Panc1 (cell line): ENCODE measurements around the gene DOCK3.

ENCODE experiments used
- POLR2AphosphoS5 ChIP-seq: IDR thresholded peaks from 2 replicates; pipeline ENCODE4 v1.6.1; 2012; ENCODE audit warnings: mild to moderate bottlenecking, low read depth, low read length, moderate library complexity
- REST ChIP-seq, 2 experiments: IDR thresholded peaks; 2 replicates each; pipeline ENCODE4 v1.6.1; 2011 to 2012; ENCODE audit warnings: low read depth in 2 of 2, control low read depth in 1 of 2, low read length in 1 of 2, mild to moderate bottlenecking in 1 of 2, moderate library complexity in 1 of 2; ENCODE audit not compliant: insufficient read depth in 1 of 2
- SIN3A ChIP-seq: IDR thresholded peaks from 2 replicates; pipeline ENCODE4 v1.6.1; 2012; ENCODE audit warnings: low read depth, mild to moderate bottlenecking, low read length, moderate library complexity, borderline replicate concordance; ENCODE audit not compliant: insufficient read depth
- TCF7L2 ChIP-seq: IDR thresholded peaks from 2 replicates; pipeline ENCODE4 v1.6.1; 2011; ENCODE audit warnings: mild to moderate bottlenecking, low read depth, low read length, inconsistent platforms
- TF ChIP-seq, protein P1 (sequence below): fragments of 450-650 bp; IDR thresholded peaks from 2 replicates; pipeline ENCODE4 v1.5.1; 2017; ENCODE audit warnings: mild to moderate bottlenecking

- TF ChIP-seq, protein P1, sequence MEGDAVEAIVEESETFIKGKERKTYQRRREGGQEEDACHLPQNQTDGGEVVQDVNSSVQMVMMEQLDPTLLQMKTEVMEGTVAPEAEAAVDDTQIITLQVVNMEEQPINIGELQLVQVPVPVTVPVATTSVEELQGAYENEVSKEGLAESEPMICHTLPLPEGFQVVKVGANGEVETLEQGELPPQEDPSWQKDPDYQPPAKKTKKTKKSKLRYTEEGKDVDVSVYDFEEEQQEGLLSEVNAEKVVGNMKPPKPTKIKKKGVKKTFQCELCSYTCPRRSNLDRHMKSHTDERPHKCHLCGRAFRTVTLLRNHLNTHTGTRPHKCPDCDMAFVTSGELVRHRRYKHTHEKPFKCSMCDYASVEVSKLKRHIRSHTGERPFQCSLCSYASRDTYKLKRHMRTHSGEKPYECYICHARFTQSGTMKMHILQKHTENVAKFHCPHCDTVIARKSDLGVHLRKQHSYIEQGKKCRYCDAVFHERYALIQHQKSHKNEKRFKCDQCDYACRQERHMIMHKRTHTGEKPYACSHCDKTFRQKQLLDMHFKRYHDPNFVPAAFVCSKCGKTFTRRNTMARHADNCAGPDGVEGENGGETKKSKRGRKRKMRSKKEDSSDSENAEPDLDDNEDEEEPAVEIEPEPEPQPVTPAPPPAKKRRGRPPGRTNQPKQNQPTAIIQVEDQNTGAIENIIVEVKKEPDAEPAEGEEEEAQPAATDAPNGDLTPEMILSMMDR: no peak
- no peak for TF ChIP-seq POLR2AphosphoS5
- no peak for TF ChIP-seq TCF7L2
- no peak for TF ChIP-seq SIN3A
- no peak for TF ChIP-seq REST (IDR thresholded peaks at IDR 0.05; ENCODE audit: insufficient read depth in 1 of 2, low read depth in 2 of 2, low read length in 1 of 2)
These were observed 704.6 kb downstream of the DOCK3 start for GRCh38 chr3:51379301-51379700.
